Vagina (tissue), 2 donors: Measurements from ENCODE around the gene C1QA.

ENCODE experiments used
- POLR2A ChIP-seq, 2 donors: fragments of 450-650 bp; IDR thresholded peaks; one replicate each; pipeline ENCODE4 v1.6.1; 2017; ENCODE audit warnings: antibody characterized with exemption in 2 of 2, mild to moderate bottlenecking in 2 of 2, moderate library complexity in 2 of 2
- TF ChIP-seq, protein P1 (sequence below), 3 experiments: fragments of 450-650 bp in 2 of 3; fragments of 200-600 bp in 1 of 3; sonication (generic) in 1 of 3; IDR thresholded peaks; one replicate each; pipeline ENCODE4 v1.5.1; 2017 to 2019; ENCODE audit warnings: antibody characterized with exemption in 3 of 3, mild to moderate bottlenecking in 2 of 3, moderate library complexity in 2 of 3

DNA sequence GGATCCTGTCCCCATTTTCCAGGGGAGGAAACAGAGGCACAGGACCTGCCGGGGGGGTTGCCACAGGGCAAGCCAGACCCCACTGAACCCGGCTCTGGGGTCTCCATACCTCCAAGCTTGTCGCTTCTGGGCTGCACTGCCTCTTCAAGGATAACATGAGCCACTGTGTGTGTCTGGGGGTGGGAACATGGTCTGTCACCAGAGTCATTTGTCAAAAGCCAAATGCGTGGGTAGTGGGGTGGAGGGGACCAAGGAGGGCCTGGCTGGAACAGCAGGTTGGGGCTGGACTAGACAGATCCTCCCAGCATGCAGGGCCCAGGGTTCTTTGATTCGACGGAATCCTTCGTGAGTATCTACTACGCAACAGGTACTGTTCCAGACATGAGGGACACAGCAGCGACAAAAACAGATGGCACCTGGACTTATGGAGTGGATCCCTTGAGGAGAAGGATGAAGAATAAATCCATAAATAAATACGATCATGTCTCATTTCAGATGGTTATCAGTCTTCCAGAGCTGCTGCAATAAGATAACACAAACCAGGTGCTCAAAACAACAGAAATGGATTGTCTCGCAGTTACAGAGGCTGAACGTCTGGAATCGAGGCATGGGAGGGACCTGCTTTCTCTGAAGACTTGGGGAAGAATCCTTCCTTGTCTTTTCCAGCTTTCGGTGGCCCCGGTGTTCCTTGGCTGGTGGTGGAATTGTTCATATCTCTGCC lies 45.3 kb downstream of the C1QA start:
- no peak for TF ChIP-seq POLR2A (IDR thresholded peaks at IDR 0.05)
- TF ChIP-seq, protein P1, sequence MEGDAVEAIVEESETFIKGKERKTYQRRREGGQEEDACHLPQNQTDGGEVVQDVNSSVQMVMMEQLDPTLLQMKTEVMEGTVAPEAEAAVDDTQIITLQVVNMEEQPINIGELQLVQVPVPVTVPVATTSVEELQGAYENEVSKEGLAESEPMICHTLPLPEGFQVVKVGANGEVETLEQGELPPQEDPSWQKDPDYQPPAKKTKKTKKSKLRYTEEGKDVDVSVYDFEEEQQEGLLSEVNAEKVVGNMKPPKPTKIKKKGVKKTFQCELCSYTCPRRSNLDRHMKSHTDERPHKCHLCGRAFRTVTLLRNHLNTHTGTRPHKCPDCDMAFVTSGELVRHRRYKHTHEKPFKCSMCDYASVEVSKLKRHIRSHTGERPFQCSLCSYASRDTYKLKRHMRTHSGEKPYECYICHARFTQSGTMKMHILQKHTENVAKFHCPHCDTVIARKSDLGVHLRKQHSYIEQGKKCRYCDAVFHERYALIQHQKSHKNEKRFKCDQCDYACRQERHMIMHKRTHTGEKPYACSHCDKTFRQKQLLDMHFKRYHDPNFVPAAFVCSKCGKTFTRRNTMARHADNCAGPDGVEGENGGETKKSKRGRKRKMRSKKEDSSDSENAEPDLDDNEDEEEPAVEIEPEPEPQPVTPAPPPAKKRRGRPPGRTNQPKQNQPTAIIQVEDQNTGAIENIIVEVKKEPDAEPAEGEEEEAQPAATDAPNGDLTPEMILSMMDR (IDR thresholded peaks at IDR 0.05) = no peak
